Endothelial cell of umbilical vein (primary cell): ENCODE measurements around the gene RALGPS1.
"Not testable (repeated sequence)": the region's sequence is repeated elsewhere in the genome, so short reads cannot be mapped to it uniquely, and the experiment has no call there.

Experiments
- CTCF ChIP-seq, 2 donors: IDR thresholded peaks; 1 replicate in 1 of 2; 2 replicates in 1 of 2; pipeline ENCODE4 v1.5.1; 2011; ENCODE audit warnings: low read length in 2 of 2, mild to moderate bottlenecking in 2 of 2, moderate library complexity in 2 of 2, control low read depth in 1 of 2, inconsistent platforms in 1 of 2, low read depth in 1 of 2; ENCODE audit not compliant: insufficient read depth in 1 of 2; ENCODE audit errors: extremely low read depth in 1 of 2
- EZH2 ChIP-seq: IDR thresholded peaks from 2 replicates; pipeline ENCODE4 v1.6.1; 2012; ENCODE audit warnings: borderline replicate concordance, low read depth, mild to moderate bottlenecking, moderate library complexity, low read length, inconsistent platforms; ENCODE audit not compliant: severe bottlenecking
- JUN ChIP-seq: IDR thresholded peaks from 2 replicates; pipeline ENCODE4 v1.6.1; 2011; ENCODE audit warnings: borderline replicate concordance, low read depth; ENCODE audit not compliant: insufficient read length, insufficient read depth
- MAX ChIP-seq: IDR thresholded peaks from 2 replicates; pipeline ENCODE4 v1.6.1; 2011; ENCODE audit not compliant: insufficient read depth, insufficient read length
- MYC ChIP-seq: IDR thresholded peaks from one replicate; pipeline ENCODE4 v1.6.1; 2011; ENCODE audit warnings: mild to moderate bottlenecking, low read depth, low read length
- POLR2A ChIP-seq: IDR thresholded peaks from 2 replicates; pipeline ENCODE4 v1.6.1; 2012; ENCODE audit warnings: low read depth, mild to moderate bottlenecking, control low read depth, low read length
- POLR2AphosphoS5 ChIP-seq: IDR thresholded peaks from 2 replicates; pipeline ENCODE4 v1.6.1; 2012; ENCODE audit warnings: low read depth, mild to moderate bottlenecking, control low read depth, low read length, moderate library complexity; ENCODE audit not compliant: insufficient read depth

GRCh38 chr9:127146841-127147240, 232.3 kb downstream of the RALGPS1 start:
- TF ChIP-seq POLR2AphosphoS5; CTCF (IDR thresholded peaks at IDR 0.05; ENCODE audit: extremely low read depth in 1 of 2, insufficient read depth in 1 of 2, low read depth in 1 of 2, low read length in 2 of 2); EZH2; POLR2A; MYC; MAX; JUN: not testable (repeated sequence)
